H1 (cell line): Measurements from ENCODE around the gene KIZ.

Source experiments
- FOSL1 ChIP-seq: IDR thresholded peaks from 2 replicates; pipeline ENCODE4 v1.6.1; 2011; ENCODE audit warnings: mild to moderate bottlenecking, low read depth, low read length, moderate library complexity; ENCODE audit not compliant: insufficient read depth
- POLR2AphosphoS5 ChIP-seq: IDR thresholded peaks from 2 replicates; pipeline ENCODE4 v1.6.1; 2011; ENCODE audit warnings: low read depth, low read length
- RAD21 ChIP-seq, 2 experiments: IDR thresholded peaks in 1 of 2; conservative IDR thresholded peaks in 1 of 2; 2 replicates each; pipeline ENCODE4 v1.6.1; 2011; ENCODE audit warnings: low read depth in 2 of 2, low read length in 2 of 2, improper control_type of control experiment in 1 of 2, inconsistent platforms in 1 of 2, mild to moderate bottlenecking in 1 of 2, moderate library complexity in 1 of 2
- SIX5 ChIP-seq: IDR thresholded peaks from 2 replicates; pipeline ENCODE4 v1.6.1; 2011; ENCODE audit warnings: mild to moderate bottlenecking, low read depth, low read length
- TF ChIP-seq, protein P1 (sequence below): IDR thresholded peaks from 2 replicates; pipeline ENCODE4 v1.6.1; 2011; ENCODE audit warnings: low read depth, mild to moderate bottlenecking, low read length; ENCODE audit not compliant: insufficient read depth

DNA sequence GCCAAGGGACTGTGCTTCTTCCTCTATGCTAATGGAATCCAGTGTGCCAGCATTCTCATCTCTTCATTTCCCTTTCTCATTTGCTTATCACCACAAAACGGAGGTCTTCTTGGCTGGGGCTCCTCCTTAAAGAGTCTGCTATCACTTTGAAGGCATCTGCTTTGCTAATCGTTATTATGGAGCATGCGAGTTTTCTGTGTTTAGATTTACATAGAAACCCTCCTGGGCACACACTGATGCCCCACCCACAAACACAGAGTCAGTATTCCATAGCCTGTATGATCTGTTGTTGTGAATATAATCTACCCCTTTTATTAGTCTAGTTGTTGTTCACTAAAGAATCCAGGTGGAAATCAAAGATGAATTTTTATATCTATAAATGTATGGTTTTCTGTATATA lies 93.8 kb downstream of the KIZ start:
- no peak for TF ChIP-seq SIX5
- TF ChIP-seq FOSL1: no peak
- TF ChIP-seq RAD21 (IDR thresholded peaks at IDR 0.05 in 1 of 2, conservative IDR thresholded peaks at IDR 0.05 in 1 of 2; ENCODE audit: low read depth in 2 of 2, low read length in 2 of 2): no peak
- no peak for TF ChIP-seq POLR2AphosphoS5
- TF ChIP-seq, protein P1, sequence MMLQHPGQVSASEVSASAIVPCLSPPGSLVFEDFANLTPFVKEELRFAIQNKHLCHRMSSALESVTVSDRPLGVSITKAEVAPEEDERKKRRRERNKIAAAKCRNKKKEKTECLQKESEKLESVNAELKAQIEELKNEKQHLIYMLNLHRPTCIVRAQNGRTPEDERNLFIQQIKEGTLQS: no peak
